HL-60/S4 treated with retinoic acid at 250 ng/mL for 4 days and 3 days (cell line): ENCODE results near the gene STK11IP.

Experiments
- in situ Hi-C: fragments of 300-500 bp; cut with MboI; formaldehyde crosslinking; loops from 2 replicates; pipeline ENCODE4 v1.7.0; 2022; ENCODE audit warnings: low sequenced_read_pairs

Gene STK11IP

DNA sequence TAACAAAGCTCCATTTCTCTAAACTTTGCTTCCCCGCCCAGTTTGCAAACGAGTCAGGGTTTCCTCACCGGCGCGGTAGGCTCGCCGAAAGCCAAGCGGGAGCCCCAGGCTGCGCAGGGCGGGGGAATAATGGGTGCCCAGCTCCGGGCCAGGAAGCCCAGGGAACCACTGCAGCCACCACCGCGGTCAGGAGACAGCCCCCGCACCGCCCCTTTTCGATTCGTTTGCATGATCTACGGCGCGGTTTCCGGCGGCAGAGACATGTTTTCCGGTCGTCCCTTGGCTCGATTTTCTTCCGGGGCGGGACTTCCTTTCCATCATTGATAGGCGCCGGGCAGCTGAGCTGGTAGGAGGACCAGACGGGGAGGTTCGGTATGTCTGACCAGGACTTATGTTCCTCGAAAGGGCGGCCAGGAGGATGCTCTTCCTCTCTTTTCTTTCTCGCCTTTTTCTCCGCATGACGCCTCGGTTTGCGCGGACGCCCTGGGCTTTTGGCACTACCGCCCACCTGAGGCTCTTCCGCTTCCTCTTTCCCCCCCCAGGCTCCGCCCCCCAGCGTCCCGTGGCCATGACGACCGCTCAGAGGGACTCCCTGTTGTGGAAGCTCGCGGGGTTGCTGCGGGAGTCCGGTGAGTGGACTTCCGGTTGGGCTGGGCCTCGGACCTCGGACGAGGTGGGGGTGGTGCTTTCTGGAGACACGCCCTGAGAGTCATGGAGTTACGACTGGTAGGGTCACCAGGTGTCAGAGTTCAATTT is at the start of gene STK11IP:
TSS of gene STK11IP (plus strand) at position 306 of the 756 bp plus-strand sequence. CDS start at position 569, 263 bp downstream.
- in situ Hi-C loops, result no loop called here

DNA sequence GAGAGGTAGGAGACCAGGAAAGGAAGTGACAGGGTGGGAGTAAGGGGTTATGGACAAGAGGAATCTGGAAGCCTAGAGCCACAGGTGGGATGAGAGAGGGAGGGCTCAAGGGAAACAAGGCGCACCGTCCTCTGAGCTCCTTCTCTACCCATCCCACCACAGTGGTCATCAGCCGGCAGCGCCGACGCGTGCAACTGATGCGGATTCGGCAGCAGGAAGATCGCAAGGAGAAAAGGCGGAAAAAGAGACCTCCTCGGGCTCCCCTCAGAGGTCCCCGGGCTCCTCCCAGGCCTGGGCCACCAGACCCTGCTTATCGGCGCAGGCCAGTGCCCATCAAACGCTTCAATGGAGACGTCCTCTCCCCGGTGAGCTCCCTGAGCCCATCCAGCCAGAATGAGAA is 48.7 kb upstream of the STK11IP start:
- in situ Hi-C loops, result no loop called here

DNA sequence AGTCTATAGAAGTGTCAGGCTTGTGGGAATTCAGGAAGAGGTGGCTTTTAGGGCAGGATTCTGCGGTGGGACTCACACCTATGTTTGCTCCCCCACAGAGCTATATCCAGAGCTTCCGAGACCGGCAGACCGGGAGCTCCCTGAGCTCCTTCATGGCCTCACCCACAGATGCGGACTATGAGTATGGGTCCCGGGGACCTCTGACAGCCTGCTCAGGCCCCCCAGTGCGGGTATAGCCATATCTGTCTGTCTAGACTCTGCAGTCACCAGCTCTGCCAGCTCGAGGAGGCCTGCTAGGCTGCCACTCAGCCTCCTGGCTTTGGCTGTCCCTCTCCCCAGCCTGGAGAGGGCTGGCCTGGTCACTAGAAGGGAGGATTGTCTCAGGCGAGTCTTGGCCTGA is 48.0 kb upstream of the STK11IP start:
- in situ Hi-C loops, result no loop called here

GRCh38 chr2:219551441-219552381 is 45.9 kb upstream of the STK11IP start:
- in situ Hi-C loops, result no loop called here

GRCh38 chr2:219552382-219553167 is 45.1 kb upstream of the STK11IP start:
- in situ Hi-C loops, result no loop called here

DNA sequence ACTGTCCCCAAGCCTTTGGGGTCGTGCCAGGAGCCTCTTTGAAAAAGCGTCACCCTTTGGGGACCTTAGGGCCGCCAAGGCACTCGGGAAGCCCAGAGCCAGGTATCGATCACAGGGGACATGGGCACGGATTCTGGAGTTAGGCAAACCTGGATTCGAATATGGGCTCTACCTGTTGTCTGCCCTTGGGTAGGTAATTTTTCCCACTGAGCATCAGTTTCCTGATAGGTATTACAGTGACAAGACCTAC is 44.6 kb upstream of the STK11IP start:
- in situ Hi-C loops, result no loop called here

DNA sequence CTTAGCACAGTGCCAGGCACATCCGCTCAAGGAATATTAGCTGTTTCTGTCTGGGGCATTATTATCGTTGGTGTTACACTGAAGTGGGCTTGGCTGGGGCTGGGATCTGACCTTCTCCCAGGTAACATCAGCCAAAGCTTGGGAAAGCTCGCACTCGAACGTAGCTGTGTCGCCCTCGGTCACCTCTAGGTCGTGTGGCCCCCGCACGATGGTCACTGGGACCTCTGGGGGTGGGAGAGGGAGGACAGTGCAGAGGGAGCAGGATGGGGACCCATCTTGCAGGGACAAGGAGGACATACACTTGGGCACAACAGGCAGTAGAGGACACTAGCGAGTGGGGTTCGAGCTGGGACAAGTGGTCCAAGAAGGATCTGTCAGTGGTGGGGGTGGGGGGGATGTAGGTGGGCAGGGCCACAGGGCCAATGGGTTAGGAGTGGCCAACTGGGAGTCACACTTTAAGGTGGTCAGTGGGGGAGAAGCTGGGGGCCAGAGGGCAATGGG is 44.1 kb upstream of the STK11IP start:
- in situ Hi-C loops, result no loop called here

- in situ Hi-C loops, result no loop called here
Observed at GRCh38 chr2:219554350-219554749, 43.3 kb upstream of the STK11IP start.

DNA sequence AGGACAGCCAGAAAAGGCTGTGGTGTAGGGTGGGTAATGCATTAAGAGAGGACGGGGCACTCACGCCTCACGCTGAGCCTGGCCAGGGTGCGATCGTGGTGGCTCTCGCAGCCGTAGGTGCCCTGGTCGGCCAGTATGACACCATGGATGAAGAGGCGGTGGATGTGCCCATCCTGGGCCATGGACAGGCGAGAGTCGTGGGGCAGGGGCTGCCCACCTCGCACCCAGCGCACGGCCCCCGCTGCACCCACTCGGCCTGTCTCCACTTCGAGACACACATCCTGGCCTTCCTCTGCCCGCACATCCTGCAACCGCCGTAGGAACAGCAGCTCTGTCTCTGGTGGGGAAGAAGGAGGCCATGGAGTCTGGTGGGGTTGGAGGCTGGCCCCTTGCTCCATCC is 41.7 kb upstream of the STK11IP start:
- in situ Hi-C loops, result no loop called here

DNA sequence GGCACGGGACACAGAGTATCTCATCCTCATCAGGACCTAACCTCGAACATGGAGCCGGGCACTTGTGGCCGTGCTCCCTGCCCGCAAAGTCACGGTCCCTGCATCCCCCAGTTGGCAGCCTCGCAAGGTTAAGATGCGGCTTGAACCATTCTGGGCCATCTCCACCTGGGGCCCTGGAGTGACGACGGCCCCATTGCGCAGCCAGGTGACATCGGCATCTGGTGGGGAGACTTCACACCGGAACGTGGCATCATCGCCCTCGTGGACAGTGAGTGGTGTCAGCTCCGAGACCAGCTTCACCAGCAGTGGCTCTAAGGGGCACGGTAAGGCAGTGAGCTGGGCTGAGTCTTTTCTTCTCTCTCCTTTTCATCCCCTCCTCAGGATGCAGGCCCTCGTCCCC is 41.2 kb upstream of the STK11IP start:
- in situ Hi-C loops, result no loop called here

DNA sequence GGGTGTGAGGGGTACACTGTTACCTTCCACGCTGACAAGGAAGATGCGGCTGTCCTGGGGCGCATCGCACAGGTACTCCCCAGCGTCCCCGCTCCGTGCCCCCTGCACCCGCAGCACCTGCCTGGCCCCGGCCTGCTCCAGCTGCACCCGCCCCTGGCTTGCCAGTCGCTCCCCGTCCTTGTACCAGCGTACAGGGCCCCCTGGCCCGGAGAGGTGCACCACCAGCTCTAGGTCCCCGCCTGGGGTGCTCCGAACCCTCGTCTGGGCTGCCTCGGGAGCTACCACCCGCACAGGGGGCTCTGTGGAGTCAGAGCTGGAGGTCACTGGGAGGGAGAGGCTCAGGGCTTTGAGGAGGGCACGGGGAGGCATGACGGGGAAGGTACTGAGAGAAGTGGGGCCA is 40.3 kb upstream of the STK11IP start:
- in situ Hi-C loops, result no loop called here

DNA sequence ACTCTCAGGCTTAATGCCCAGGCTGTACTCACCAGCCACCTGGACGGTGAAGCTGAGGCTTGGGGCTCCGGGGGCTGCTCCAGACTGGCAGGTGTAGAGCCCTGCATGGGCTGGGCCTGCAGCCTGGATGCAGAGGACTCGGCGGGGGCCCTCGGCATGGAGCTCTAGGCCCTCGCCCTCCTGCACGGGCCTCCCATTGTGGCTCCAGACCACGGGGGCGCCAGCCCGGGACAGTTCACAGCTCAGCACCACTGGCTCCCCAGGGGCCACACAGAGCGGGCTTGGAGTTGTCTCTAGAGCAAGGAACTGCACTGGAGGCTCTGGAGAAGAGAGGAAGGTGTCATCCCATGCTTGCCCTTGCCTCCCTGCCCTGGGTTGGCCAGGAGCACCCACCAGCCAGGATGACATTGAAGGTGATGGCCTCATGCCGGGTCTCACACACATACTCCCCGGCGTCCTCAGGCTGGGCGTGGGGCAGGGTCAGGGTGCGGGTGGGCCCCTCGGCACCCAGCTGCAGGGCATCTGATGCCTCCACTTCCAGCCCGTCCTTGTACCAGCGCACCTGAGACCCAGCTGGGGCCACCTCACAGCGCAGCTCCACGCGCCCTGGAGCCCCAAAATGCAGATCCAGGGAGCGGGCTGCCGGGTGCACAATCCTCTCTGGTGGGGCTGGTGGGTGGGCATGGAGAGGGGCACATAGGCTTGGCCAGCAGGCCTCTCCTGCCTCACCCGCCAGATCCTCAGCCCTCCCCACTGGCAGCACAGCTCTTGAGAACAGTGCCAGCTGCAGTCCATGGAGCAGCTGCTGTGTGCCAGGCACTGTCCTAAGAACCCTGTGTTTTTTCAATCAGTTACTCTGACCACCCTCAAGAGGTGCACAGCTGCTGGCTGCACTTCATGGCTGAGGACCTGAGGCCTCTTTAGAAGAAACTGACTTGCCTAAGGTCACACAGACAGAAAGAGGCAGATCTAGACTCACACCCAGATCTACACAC is 39.6 kb upstream of the STK11IP start:
- in situ Hi-C loops, result no loop called here

GRCh38 chr2:219559156-219559915 is 38.3 kb upstream of the STK11IP start:
- in situ Hi-C loops, result no loop called here

DNA sequence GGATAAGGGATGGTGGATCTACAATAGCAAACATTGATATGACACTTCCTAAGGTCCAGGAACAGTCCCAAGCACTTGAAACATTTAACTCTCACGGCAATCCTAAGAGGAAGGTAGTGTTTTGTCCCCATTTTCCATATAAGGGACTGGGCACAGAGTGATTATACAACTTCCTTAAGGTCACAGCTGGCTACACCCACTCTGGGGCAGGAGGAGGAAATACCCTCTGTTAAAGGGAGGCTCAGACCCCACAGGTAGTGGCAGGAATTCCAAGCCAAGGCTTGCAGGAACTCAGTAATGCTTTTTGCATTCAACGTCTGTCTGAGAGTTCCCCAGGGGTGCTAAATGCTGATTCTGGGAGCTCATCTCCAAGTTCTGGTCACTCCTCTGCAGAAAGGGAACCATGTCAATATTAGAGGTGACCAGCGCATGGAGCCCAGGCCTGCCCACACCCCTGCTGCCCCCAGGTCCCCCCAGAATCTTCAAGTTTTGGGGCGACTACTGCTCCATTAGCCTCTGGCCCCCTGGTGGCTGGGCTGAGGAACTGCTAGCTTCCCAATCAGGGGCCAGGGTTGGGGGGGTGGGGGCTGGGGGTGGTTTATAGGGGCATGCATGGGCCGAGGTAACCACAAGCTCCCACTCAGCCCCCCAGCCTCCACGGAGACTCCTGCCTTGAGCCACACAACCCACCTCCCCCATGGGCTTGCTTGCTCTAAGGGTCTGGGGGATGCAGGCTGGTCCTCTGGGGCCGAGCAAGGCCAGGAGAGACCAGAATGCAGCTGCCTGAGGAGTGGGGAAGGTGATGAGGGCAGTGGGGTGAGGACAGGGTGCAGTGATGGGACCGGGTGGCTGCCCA is 37.4 kb upstream of the STK11IP start:
- in situ Hi-C loops, result no loop called here

DNA sequence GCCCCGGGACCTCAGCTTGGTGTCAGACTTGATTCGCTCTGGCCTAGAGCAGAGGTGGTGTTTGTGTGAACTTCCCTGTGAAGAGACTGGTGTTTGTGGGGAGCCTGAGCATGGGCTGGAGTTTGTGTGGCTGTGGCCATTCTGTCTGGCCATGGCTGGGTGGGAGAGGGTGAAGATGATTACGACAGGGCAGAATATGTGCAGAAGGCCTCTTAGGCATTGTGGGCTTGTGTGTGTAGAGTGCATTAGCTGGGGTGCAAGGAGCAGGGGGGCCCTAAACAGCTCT is 36.8 kb upstream of the STK11IP start:
- in situ Hi-C loops, result no loop called here

DNA sequence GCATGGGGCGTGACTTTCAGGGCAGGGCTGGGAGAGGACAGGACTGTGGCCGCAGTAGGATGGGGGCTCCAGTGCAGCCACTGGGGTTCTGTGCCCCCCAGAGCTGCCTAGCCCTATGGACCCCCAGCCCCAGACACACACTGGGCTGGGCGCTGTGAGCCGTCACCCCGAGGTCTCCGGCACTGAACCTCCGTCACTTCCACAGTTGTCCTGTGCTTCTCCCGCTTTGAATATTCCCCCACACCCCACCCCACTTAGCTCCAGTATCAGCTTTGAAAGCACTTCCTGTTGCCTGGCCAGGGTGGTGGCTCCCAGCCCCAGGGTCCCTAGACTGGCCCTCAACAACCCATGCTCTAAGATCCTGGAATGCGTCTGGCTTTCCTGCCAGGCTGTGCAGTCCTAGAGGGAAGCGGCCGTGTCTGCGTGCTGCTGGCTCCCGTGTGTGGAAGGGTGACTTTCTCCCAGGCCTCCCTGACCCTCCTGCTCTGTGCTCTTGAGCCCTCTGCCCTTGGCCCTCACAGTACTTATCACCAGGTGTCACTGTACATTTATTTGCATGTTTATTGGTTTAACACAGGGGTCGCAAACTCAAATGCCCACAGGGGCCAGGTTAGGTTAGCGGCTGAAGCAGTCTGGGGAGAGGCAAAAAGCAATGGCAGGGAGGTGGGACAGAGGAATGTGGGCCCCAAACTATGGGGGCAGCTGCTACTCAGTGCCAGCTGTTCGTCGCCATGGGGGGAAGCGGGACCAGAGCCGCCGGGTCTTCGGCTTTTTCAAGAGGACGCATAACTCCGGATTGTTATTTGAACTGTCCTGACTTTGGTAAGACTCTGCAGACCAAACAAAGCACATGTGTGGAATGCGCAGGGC is 36.2 kb upstream of the STK11IP start:
- in situ Hi-C loops, result no loop called here

DNA sequence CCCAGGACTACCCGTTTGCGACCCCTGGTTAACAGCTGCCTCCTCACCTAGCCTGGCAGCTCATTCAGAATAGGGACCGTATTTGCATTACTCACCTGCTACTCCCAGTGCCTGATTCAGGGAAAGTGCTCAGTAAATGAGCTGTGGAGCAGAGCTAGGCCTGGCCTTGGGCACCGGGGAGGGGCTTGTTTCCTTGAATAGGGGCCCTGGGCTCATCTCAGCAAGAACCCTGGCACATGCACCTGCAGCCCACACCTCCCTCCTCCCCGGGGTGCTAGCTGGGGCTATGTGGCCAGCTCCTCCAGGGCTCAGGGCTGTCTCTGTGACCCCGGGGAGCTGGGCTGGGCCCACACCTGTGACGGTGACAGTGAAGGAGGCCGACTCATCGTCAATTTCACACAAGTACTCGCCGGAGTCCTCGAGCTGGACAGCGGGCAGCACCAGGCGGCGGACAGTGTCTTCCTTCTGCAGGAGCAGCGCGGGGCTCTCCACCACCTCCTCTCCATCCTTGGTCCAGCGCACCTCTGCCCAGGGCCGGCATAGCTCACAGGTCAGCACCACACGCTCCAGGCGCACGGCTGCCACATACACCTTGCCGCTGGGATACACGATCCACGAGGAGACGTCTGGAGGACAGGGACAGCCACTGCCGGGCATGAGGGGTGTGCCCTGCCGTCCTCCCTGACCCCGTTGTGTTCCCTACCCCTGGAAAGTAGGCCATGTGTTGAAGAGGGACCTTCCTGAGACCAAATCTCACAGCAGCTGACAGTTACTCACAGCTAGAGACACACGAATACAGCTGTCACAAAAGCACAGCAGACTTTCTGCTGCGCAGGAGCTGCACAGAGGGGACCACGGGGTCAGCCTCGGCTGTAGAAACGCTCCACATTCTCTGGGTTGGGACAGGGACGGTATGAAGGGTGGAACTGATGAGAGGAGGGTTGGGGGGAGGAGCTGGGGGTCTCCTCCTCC is 35.3 kb upstream of the STK11IP start:
- in situ Hi-C loops, result no loop called here
